HEK293T (cell line): ENCODE measurements around the gene SIRT7.

Experiments used
- BHLHE40 ChIP-seq: fragments of 450-650 bp; IDR thresholded peaks from 2 replicates; pipeline ENCODE4 v1.6.1; 2016; ENCODE audit warnings: mild to moderate bottlenecking, moderate library complexity, borderline replicate concordance
- CTBP1 ChIP-seq: fragments of 450-650 bp; IDR thresholded peaks from 2 replicates; pipeline ENCODE4 v1.6.1; 2016; ENCODE audit warnings: borderline replicate concordance
- ELF4 ChIP-seq: fragments of 450-650 bp; IDR thresholded peaks from 2 replicates; pipeline ENCODE4 v1.6.1; 2017; ENCODE audit warnings: antibody characterized with exemption
- FOXK2 ChIP-seq: fragments of 450-650 bp; IDR thresholded peaks from 2 replicates; pipeline ENCODE4 v1.6.1; 2016; ENCODE audit warnings: mild to moderate bottlenecking
- FOXM1 ChIP-seq: fragments of 450-650 bp; IDR thresholded peaks from 2 replicates; pipeline ENCODE4 v1.6.1; 2017; ENCODE audit warnings: mild to moderate bottlenecking, borderline replicate concordance
- NFRKB ChIP-seq: fragments of 450-650 bp; IDR thresholded peaks from 2 replicates; pipeline ENCODE4 v1.6.1; 2016; ENCODE audit warnings: mild to moderate bottlenecking, moderate library complexity
- SP1 ChIP-seq: fragments of 450-650 bp; IDR thresholded peaks from 2 replicates; pipeline ENCODE4 v1.6.1; 2017
- SUZ12 ChIP-seq: fragments of 450-650 bp; IDR thresholded peaks from 2 replicates; pipeline ENCODE4 v1.6.1; 2016; ENCODE audit warnings: mild to moderate bottlenecking
- ZNF384 ChIP-seq: fragments of 450-650 bp; IDR thresholded peaks from 2 replicates; pipeline ENCODE4 v1.6.1; 2016

- TF ChIP-seq CTBP1 (no peak), ELF4 (no peak), SUZ12 (no peak), SP1 (no peak), FOXM1 (no peak), FOXK2 (no peak), BHLHE40 (no peak), ZNF384 (no peak), NFRKB (no peak)
Observed at GRCh38 chr17:81904600-81905423, 13.2 kb downstream of the SIRT7 start.
